VCaP (cell line): Measurements from ENCODE around the gene PRSS36.

ENCODE experiments used
- H3K27ac ChIP-seq: fragments of 450-650 bp; 2 replicates; pipeline ENCODE4 v1.5.1; 2017
- TF ChIP-seq, protein P1 (sequence below): fragments of 450-650 bp; conservative IDR thresholded peaks from 2 replicates; pipeline ENCODE4 v1.5.1; 2017; ENCODE audit warnings: mild to moderate bottlenecking, moderate library complexity

The PRSS36 gene

DNA sequence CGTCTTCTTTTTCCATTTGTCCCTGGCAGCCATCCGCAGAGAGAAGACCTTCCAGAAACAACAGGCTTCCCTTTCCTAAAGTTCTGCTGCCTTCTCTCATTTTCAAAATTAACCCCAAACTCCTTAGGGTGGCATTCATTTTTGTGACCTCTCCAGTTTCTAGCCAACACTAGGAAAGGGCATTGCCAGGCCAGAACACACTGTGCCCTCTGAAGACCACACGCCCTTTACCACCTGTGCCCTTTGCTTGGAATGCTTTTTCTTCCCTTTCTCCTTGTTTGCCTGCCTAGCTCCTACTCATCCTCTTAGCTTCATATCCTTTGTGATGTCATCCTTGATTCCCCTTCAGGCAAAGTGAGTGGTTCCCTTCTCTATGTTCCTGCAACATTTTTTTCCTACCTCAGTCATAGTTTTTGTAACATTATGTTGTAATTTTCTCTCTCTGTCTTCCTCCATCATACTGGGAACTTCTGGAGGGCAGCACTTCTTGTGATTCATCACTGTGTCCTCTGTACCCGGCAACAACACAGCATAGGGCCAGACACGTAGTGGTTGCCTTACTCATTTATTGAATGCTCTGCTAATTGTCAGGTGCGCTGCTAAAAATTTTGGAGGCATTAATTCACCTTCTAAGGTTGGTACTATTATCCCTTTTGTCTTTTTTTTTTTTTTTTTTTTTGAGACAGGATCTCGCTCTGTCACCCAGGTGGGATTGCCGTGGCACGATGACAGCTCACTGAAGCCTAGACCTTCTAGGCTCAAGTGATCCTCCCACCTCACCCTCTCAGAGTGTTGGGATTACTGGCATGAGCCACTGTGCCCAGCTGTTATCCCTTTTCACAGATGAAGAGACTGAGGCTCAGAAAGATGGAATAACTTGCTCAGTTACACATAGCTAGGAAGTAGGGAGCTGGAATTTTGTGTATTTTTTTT lies 31.4 kb downstream of the PRSS36 start:
- TF ChIP-seq, protein P1, sequence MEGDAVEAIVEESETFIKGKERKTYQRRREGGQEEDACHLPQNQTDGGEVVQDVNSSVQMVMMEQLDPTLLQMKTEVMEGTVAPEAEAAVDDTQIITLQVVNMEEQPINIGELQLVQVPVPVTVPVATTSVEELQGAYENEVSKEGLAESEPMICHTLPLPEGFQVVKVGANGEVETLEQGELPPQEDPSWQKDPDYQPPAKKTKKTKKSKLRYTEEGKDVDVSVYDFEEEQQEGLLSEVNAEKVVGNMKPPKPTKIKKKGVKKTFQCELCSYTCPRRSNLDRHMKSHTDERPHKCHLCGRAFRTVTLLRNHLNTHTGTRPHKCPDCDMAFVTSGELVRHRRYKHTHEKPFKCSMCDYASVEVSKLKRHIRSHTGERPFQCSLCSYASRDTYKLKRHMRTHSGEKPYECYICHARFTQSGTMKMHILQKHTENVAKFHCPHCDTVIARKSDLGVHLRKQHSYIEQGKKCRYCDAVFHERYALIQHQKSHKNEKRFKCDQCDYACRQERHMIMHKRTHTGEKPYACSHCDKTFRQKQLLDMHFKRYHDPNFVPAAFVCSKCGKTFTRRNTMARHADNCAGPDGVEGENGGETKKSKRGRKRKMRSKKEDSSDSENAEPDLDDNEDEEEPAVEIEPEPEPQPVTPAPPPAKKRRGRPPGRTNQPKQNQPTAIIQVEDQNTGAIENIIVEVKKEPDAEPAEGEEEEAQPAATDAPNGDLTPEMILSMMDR = no peak
- H3K27ac ChIP-seq = peak overlapping the region; percentile 81

DNA sequence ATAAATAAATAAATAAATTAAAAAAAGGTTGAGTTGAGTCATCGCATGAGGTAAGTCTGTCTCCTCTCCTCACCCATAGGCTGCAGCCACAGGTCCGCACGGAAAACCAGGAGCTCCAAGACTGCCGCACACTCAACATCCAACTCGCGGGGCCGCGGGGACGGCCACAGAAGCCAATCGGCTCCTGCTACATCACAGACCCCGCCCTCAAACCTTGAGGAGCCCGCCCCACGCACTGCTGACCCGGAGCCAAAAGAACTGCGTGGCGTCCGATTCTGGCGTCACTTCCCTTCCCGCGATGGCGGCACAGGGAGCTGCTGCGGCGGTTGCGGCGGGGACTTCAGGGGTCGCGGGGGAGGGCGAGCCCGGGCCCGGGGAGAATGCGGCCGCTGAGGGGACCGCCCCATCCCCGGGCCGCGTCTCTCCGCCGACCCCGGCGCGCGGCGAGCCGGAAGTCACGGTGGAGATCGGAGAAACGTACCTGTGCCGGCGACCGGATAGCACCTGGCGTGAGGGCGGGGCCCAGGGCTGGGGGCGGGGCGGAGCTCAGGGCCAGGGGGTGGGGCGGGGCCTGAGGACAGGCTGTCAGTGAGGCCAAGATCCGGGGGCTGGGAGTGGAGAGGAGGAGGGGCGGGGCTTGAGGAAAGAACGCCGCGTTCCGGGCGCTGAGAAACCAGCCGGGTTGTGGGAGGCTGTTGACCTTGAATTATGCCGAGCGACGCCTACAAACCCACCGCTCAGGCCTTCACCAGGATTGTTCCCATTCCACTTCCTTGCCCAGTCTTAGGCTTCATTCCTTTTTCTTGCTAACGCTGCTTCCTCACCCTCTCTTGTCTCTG lies 32.3 kb downstream of the PRSS36 start, which contains the start of gene KAT8:
Gene KAT8 (plus strand): TSS at position 281 of the 839 bp plus-strand sequence. CDS start 18 bp downstream, at position 299.
- H3K27ac ChIP-seq = peak within 1 kb of the TSS; percentile 81
- TF ChIP-seq, protein P1 = no peak

DNA sequence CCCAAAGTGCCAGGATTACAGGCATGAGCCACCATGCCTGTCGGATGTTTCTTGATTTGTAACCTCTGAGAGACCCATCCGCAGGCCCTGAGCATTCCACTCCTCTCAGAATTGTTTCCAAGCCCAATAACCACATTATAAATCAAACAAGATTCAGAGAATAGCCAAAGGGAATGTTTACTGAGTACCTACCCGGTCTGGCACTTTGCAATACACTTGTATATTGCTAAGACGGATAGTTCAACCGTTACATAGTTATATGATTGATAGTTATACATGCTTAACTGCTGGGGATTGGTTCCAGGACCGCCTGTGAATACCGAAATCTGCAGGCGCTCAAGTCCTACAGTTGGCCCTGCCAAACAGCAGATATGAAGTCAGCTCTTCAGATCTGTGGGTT lies 35.4 kb downstream of the PRSS36 start:
- no peak overlapping the region for H3K27ac ChIP-seq
- TF ChIP-seq, protein P1 = no peak

DNA sequence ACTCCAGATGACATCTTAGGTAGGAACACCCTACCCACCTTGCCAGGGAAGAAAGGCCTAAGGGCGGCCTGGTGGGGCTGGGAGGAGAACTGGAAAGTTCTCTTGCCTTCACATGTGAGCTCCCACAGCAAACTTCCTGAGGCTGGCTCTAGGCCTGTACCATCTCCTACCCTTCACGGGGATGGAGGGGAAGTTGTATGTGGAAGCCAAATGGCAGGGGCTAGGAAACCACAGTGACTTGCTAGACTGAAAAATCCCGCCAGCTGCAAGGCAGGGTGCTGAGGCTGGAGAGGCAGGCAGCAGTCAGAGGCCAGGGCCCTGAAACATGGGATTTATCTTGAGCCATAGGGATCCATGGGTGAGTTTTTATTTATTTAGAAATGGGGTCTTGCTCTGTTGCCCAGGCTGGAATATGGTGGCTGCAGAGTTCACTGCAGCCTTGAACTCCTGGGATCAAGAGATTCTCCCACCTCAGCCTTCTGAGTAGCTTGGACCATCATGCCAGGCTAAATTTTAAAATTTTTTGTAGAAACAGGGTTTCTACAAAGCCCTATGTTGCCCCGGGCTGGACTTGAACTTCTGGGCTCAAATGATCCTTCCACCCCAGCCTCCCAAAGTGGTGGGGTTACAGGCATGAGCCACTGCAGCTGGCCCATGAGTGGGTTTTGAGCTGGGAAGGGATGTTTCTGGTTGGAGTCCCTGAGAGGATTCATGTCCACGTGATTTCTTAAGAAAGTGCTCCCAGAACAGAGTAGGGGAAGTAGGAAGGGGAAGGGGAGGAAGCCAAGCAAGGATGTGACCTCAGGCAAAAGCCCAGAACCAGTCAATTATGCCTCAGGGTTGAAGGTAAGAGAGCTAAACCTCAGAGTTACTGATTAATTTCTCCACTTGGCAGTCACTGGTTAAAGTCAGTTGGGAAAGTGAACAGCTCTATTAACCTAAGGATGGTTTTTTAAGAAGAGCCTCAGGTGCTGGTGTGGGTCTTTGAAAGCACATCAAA lies 36.4 kb downstream of the PRSS36 start:
- TF ChIP-seq, protein P1 = no peak
- H3K27ac ChIP-seq = no peak overlapping the region

DNA sequence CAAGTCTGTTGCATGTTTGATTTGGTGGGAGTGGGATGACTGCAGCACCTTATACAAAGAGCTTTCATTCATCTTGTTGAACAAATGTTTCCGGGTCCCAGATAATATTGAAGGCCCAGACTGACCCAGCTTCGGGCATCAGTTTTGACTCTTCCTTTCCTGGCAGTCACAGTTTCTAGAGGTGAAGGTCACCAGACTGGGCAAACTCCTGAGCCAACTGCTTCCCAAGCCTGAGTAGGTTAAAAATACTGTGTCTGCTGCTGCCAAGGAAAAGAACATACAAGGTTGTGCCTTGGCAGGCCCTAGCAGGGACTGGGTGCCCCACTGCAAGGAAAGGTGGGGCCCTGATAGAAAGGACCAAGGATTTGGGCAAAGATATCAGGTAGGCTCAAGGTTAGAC lies 37.2 kb downstream of the PRSS36 start:
- H3K27ac ChIP-seq = no peak overlapping the region
- TF ChIP-seq, protein P1 = no peak

DNA sequence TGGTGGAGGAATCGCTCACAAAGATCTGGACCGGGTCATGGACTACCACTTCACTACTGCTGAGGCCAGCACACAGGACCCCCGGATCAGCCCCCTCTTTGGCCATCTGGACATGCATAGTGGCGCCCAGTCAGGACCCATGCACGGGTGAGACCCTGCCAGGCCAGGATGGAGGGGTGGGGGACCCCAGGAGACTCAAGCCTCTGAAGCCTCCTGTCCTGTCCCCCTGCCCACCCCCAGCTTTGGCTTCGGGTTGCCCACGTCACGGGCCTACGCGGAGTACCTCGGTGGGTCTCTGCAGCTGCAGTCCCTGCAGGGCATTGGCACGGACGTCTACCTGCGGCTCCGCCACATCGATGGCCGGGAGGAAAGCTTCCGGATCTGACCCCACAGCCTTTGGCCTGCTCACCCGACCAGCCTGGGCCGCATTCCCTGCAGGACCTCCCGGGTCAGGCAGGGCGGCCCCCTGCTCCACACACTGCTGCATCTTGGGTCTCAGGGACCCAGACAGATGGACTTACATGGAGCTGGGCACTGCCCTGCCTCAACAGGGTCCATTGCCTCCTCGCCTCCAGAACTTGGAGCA lies 37.9 kb downstream of the PRSS36 start:
- H3K27ac ChIP-seq = no peak overlapping the region
- TF ChIP-seq, protein P1 = no peak
